Prostate gland (tissue), 2 donors: ENCODE results near the gene TASOR. TPM values are rescaled to one million over a fixed set of nuclear protein-coding genes. Genes with fewer than 3 reads are reported as not detected.
"Not testable (repeated sequence)": the region's sequence is repeated elsewhere in the genome, so short reads cannot be mapped to it uniquely, and the experiment has no call there.

Experiments used
- DNase-seq: peaks from one replicate; pipeline ENCODE4 v3.0.0-alpha.2; 2019; ENCODE audit warnings: low spot score
- H3K27ac ChIP-seq, 2 donors: fragments of 200-600 bp; sonication (generic); 2 replicates each; pipeline ENCODE4 v1.5.1; 2017 to 2019
- H3K27me3 ChIP-seq: fragments of 200-600 bp; sonication (generic); replicated peaks from 2 replicates; pipeline ENCODE4 v1.5.1; 2019; ENCODE audit not compliant: insufficient read depth
- H3K36me3 ChIP-seq, 2 donors: fragments of 200-600 bp; sonication (generic); 1 replicate in 1 of 2; 2 replicates in 1 of 2; pipeline versions ENCODE4 v1.5.1 to v1.8.1; 2017 to 2019
- H3K4me1 ChIP-seq: fragments of 200-600 bp; sonication (generic); replicated peaks from 2 replicates; pipeline ENCODE4 v1.5.1; 2019
- H3K4me3 ChIP-seq, 2 donors: fragments of 200-600 bp; sonication (generic); 2 replicates each; pipeline ENCODE4 v1.5.1; 2017 to 2019
- H3K9me3 ChIP-seq: fragments of 200-600 bp; sonication (generic); 2 replicates; pipeline ENCODE4 v1.5.1; 2017
- CTCF ChIP-seq, 4 experiments: fragments of 200-600 bp in 2 of 4; fragments of 450-650 bp in 2 of 4; sonication (generic) in 2 of 4; IDR thresholded peaks; 1 replicate in 3 of 4; 2 replicates in 1 of 4; pipeline ENCODE4 v1.5.1; 2016 to 2019; ENCODE audit warnings: antibody characterized with exemption in 4 of 4, mild to moderate bottlenecking in 2 of 4, moderate library complexity in 2 of 4
- POLR2A ChIP-seq: fragments of 450-650 bp; IDR thresholded peaks from one replicate; pipeline ENCODE4 v1.6.1; 2016; ENCODE audit warnings: antibody characterized with exemption, mild to moderate bottlenecking
- POLR2AphosphoS5 ChIP-seq: sonication (generic); formaldehyde crosslinking; IDR thresholded peaks from one replicate; pipeline ENCODE4 v1.6.1; 2017; ENCODE audit warnings: antibody characterized with exemption
- WGBS: methylation state at CpG from one replicate; pipeline ENCODE4 v1.1.5; 2018; 5-methylcytosine and 5-hydroxymethylcytosine counted together
- intact Hi-C: fragments of 100-400 bp; cut with DNase I; formaldehyde crosslinking; loops from one replicate; pipeline ENCODE4 v1.14.2; 2022
- total RNA-seq, 2 donors: library from RNA; depleted of rRNA; stranded (reverse); fragments of >200 nt; gene quantifications; one replicate each; pipeline ENCODE4 v1.1.0, GENCODE V29; 2016

TASOR gene
- 100 to 1,000 TPM in 1 of 2 donors, 10 to 100 TPM in 1; 56.5 to 120 TPM for total RNA-seq

DNA sequence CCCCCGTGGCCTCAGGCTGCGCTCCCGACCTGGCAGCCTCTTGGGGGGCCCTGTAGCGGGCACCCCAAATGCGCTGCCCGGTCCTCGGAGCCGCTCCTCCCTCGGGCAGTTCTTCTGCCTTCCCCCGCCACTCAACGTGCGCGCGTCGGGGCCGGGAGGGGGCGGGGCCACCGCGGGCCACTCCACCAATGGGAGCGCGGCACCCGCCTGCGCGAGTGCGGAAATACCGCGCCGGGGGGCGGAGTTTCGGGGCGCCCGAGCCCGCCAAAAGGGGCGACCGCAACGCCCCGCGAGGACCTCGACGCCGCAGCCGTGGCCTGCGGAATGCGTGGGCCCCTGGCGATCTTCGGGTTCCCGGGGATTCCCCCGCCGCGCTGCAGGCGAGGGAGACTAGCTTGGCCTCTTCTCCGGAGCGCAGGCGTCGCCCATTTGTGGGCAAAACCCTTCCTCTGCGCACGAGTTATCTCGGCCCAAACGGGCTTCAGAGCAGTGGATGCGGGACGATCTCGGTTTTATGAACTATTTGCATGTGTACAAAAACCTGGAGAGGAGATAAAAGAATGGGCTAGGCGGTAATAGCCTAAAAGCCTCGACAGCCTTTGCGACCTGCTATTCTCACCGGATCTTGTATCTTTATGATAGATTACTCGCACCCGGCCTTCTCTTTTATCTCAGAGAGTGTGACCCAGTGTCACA is at the start of gene TASOR:
TSS of gene TASOR (minus strand) at position 144 of the 696 bp plus-strand sequence. CDS start 259 bp downstream, outside the sequence.
- H3K4me3 ChIP-seq, result peak within 1 kb of the TSS; percentile 85 to 87
- H3K9me3 ChIP-seq, result no peaks in the 10 kb centered on the region
- no peaks in the 10 kb centered on the region for H3K36me3 ChIP-seq
- WGBS, result 27% methylated on average over 39 of the region's 68 CpGs
- peaks cover 3% of the 10 kb centered on the region for H3K4me1 ChIP-seq
- H3K27ac ChIP-seq, result peak within 1 kb of the TSS; percentile 98 to 99
- intact Hi-C loops, result no loop called here
- no peaks in the 10 kb centered on the region for H3K27me3 ChIP-seq
- DNase-seq, result peak; percentile 70
- no peak for TF ChIP-seq CTCF (IDR thresholded peaks at IDR 0.05)
- TF ChIP-seq POLR2AphosphoS5, result peak; percentile 83
- peak; percentile 72 for TF ChIP-seq POLR2A

DNA sequence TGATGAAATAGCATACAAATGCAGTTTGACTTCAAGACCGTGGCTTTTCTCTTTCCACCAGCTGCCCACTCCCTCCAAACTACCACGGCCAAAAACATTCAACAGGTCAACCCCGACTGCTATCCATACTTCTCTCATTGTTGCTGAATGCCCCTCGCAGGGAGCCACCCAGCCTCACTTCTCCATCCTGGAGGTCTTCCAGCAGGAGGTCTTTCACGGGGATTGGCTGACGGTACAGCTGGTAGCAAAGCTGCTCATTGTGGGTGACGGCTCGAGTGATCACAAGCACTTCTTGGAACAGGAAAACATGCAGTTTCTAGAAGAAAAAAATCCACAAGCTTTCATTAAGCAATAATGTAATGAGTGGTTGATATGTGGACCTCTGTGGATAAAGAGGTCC is 49.0 kb upstream of the TASOR start:
- no peaks in the 10 kb centered on the region for H3K4me1 ChIP-seq
- intact Hi-C loops, result no loop called here
- no peak for TF ChIP-seq CTCF (IDR thresholded peaks at IDR 0.05)
- TF ChIP-seq POLR2A, result no peak
- no peak for TF ChIP-seq POLR2AphosphoS5
- no peak overlapping the region for H3K27ac ChIP-seq
- no peaks in the 10 kb centered on the region for H3K27me3 ChIP-seq
- no peak for DNase-seq
- no peaks in the 10 kb centered on the region for H3K9me3 ChIP-seq
- no peak overlapping the region for H3K4me3 ChIP-seq
- H3K36me3 ChIP-seq, result peaks cover 0 to 7% of the 10 kb centered on the region in 2 donors
- WGBS, result 93% methylated on average over 8 of the region's 8 CpGs

DNA sequence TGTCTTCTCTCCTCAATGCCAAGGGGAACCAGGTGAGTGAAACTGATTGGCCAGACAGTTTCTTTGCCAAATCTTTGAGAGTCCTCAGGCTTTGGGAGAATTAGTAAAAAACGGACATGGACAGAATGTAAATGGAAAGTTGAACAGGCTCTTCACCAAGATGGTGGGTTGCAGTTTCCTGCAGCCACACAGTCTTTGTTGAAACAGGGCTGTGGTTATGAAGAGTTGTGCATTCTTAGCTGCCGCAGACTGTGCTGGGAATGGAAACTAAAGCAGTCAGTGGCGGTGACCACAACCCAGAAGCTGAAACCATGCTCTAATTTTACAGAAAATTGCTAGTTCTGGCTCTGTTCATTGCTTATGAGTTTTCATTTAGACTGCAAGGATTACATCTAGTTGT is 42.1 kb upstream of the TASOR start:
- WGBS, result 85% methylated on average over 3 of the region's 3 CpGs
- intact Hi-C loops, result no loop called here
- Histone ChIP-seq H3K4me3 (no peak overlapping the region), H3K27ac (no peak overlapping the region), H3K36me3 (peaks cover 0 to 7% of the 10 kb centered on the region in 2 donors), H3K4me1 (no peaks in the 10 kb centered on the region), H3K9me3 (no peaks in the 10 kb centered on the region), H3K27me3 (no peaks in the 10 kb centered on the region)
- no peak for DNase-seq
- TF ChIP-seq POLR2A (no peak), POLR2AphosphoS5 (no peak), CTCF (IDR thresholded peaks at IDR 0.05) (no peak)

- no peak overlapping the region for H3K27ac ChIP-seq
- TF ChIP-seq POLR2AphosphoS5 (no peak), CTCF (IDR thresholded peaks at IDR 0.05) (no peak), POLR2A (no peak)
- H3K36me3 ChIP-seq, result peaks cover 0 to 7% of the 10 kb centered on the region in 2 donors
- no peak for DNase-seq
- H3K9me3 ChIP-seq, result no peaks in the 10 kb centered on the region
- H3K4me3 ChIP-seq, result no peak overlapping the region
- intact Hi-C loops, result no loop called here
- no peaks in the 10 kb centered on the region for H3K4me1 ChIP-seq
- WGBS, result 96% methylated on average over 3 of the region's 3 CpGs
- no peaks in the 10 kb centered on the region for H3K27me3 ChIP-seq
Measured at GRCh38 chr3:56724676-56725075, 41.6 kb upstream of the TASOR start.

DNA sequence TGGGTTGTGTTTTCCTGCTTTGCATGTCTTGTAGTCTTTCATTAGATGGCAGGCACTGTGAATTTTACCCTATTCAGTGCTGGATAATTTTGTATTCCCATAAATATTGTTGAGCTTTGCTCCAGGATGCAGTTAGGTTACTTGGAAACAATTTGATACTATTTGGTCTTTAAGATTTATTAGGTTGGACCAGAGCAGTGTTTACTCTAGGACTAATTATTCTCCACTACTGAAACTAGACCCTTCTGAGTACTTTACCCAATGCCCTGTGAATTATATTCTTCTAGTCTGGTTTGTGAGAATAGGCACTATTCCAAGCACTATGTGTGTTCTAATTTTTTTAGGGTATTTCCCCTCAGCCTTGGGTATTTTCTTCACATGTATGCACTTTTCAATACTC is 37.8 kb upstream of the TASOR start:
- Histone ChIP-seq H3K27me3 (no peaks in the 10 kb centered on the region), H3K4me1 (no peaks in the 10 kb centered on the region), H3K27ac (peak overlapping the region in 1 of 2 donors; percentile 3), H3K9me3 (no peaks in the 10 kb centered on the region), H3K4me3 (no peak overlapping the region), H3K36me3 (no peaks in the 10 kb centered on the region)
- TF ChIP-seq CTCF (IDR thresholded peaks at IDR 0.05) (no peak), POLR2AphosphoS5 (peak; percentile 32), POLR2A (no peak)
- intact Hi-C loops, result no loop called here
- DNase-seq, result no peak

DNA sequence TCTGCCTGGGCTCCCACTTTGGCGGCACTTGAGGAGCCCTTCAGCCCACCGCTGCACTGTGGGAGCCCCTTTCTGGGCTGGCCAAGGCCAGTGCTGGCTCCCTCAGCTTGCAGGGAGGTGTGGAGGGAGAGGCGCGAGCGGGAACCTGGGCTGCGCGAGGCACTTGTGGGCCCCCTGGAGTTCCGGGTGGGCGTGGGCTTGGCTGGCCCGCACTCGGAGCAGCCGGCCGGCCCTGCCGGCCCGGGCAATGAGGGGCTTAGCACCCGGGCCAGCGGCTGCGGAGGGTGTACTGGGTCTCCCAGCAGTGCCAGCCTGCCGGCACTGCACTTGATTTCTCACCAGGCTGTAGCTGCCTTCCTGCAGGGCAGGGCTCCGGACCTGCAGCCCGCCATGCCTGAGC is 35.7 kb upstream of the TASOR start:
- H3K36me3 ChIP-seq, intact Hi-C loops, H3K4me3 ChIP-seq, H3K4me1 ChIP-seq, DNase-seq, H3K27ac ChIP-seq, H3K9me3 ChIP-seq, H3K27me3 ChIP-seq: not testable (repeated sequence)
- WGBS, result 99% methylated on average over 6 of the region's 21 CpGs
